ACHN (cell line): ENCODE data around the gene ANKLE2.
"Not testable (repeated sequence)": the region's sequence is repeated elsewhere in the genome, so short reads cannot be mapped to it uniquely, and the experiment has no call there.

Experiments
- DNase-seq: peaks from one replicate; pipeline ENCODE4 v3.0.0-alpha.2; 2015
- in situ Hi-C: cut with HindIII; loops from 2 replicates; pipeline ENCODE4 v1.10.0; 2017; ENCODE audit warnings: low sequenced_read_pairs, low pct_ligation_motif_present, low pct_unique_long_range_greater_than_20kb

ANKLE2 gene

GRCh38 chr12:132710405-132711079 is 51.1 kb downstream of the ANKLE2 start, which contains the start of gene PGAM5:
Gene PGAM5, plus strand, starts transcription at chr12:132710842. Its CDS starts 35 bp downstream, at chr12:132710877.
- peak; percentile 96 for DNase-seq
- in situ Hi-C loops: no loop called here

- in situ Hi-C loops: no loop called here
- DNase-seq: peak; percentile 40
Observed at GRCh38 chr12:132710043-132710404, 51.6 kb downstream of the ANKLE2 start.

GRCh38 chr12:132708150-132708549 is 53.5 kb downstream of the ANKLE2 start:
- in situ Hi-C loops: no loop called here
- DNase-seq: no peak

GRCh38 chr12:132707241-132707640 is 54.4 kb downstream of the ANKLE2 start:
- in situ Hi-C loops: no loop called here
- no peak for DNase-seq

- in situ Hi-C loops: no loop called here
- no peak for DNase-seq
Observed at GRCh38 chr12:132703641-132704040, 58.0 kb downstream of the ANKLE2 start.

GRCh38 chr12:132702640-132703039 is 59.0 kb downstream of the ANKLE2 start:
- DNase-seq: no peak
- in situ Hi-C loops: no loop called here

GRCh38 chr12:132700212-132700822 is 61.3 kb downstream of the ANKLE2 start:
- in situ Hi-C loops: no loop called here

GRCh38 chr12:132698341-132698740 is 63.3 kb downstream of the ANKLE2 start:
- in situ Hi-C loops: no loop called here
- no peak for DNase-seq

More at GRCh38 chr12:132700212-132700822, 61.3 kb downstream of the ANKLE2 start:
- no peak for DNase-seq

GRCh38 chr12:132695431-132695830 is 66.2 kb downstream of the ANKLE2 start:
- no peak for DNase-seq
- in situ Hi-C loops: no loop called here

- DNase-seq, in situ Hi-C loops: not testable (repeated sequence)
Observed at GRCh38 chr12:132694888-132695287, 66.7 kb downstream of the ANKLE2 start.

GRCh38 chr12:132692030-132692429 is 69.6 kb downstream of the ANKLE2 start:
- in situ Hi-C loops, DNase-seq: not testable (repeated sequence)

- DNase-seq: no peak
- in situ Hi-C loops: no loop called here
Observed at GRCh38 chr12:132690112-132690511, 71.5 kb downstream of the ANKLE2 start.

GRCh38 chr12:132689227-132689626 is 72.4 kb downstream of the ANKLE2 start:
- no peak for DNase-seq
- in situ Hi-C loops: no loop called here

- in situ Hi-C loops: no loop called here
Observed at GRCh38 chr12:132687211-132688164, 74.1 kb downstream of the ANKLE2 start, which contains the start of the genes POLE and PXMP2. Gene POLE, minus strand, starts transcription at chr12:132687342. Its CDS starts 27 bp downstream, at chr12:132687315. Gene PXMP2, plus strand, starts transcription at chr12:132687587. Its CDS starts 84 bp downstream, at chr12:132687671.

GRCh38 chr12:132686825-132687210 is 74.8 kb downstream of the ANKLE2 start:
- in situ Hi-C loops: no loop called here
- no peak for DNase-seq

More at GRCh38 chr12:132687211-132688164, 74.1 kb downstream of the ANKLE2 start, which contains the start of the genes POLE and PXMP2:
- DNase-seq: peak; percentile 99

- DNase-seq: no peak
- in situ Hi-C loops: no loop called here
Observed at GRCh38 chr12:132685400-132685799, 76.2 kb downstream of the ANKLE2 start.

- in situ Hi-C loops: no loop called here
Observed at GRCh38 chr12:132677492-132677891, 84.1 kb downstream of the ANKLE2 start.

GRCh38 chr12:132675757-132676432 is 85.7 kb downstream of the ANKLE2 start:
- in situ Hi-C loops: no loop called here
- DNase-seq: no peak

More at GRCh38 chr12:132677492-132677891, 84.1 kb downstream of the ANKLE2 start:
- no peak for DNase-seq
